HL-60 (cell line): Measurements from ENCODE around the gene CNBD2.

Source experiments
- DNase-seq, 2 experiments: peaks; one replicate each; pipeline ENCODE4 v3.0.0-alpha.2; 2010 to 2020; ENCODE audit warnings: low read depth in 1 of 2, low spot score in 1 of 2
- H3K27ac ChIP-seq: fragments of 250-450 bp; sonication (Bioruptor Pico); replicated peaks from 2 replicates; pipeline ENCODE4 v1.5.1; 2020; ENCODE audit warnings: mild to moderate bottlenecking, moderate library complexity
- H3K27me3 ChIP-seq: fragments of 250-450 bp; sonication (Bioruptor Pico); 2 replicates; pipeline ENCODE4 v1.5.1; 2021; ENCODE audit warnings: mild to moderate bottlenecking, moderate library complexity; ENCODE audit not compliant: insufficient read depth, poor library complexity, severe bottlenecking
- H3K4me3 ChIP-seq: replicated peaks from 2 replicates; pipeline ENCODE4 v1.5.1; 2011; ENCODE audit warnings: mild to moderate bottlenecking, control low read depth, low read length; ENCODE audit not compliant: insufficient read depth
- CTCF ChIP-seq: IDR thresholded peaks from one replicate; pipeline ENCODE4 v1.5.1; 2011; ENCODE audit warnings: low read length, control low read depth, inconsistent platforms; ENCODE audit not compliant: insufficient read depth
- GABPA ChIP-seq: IDR thresholded peaks from 2 replicates; pipeline ENCODE4 v1.6.1; 2012; ENCODE audit warnings: low read depth
- POLR2AphosphoS5 ChIP-seq: IDR thresholded peaks from 2 replicates; pipeline ENCODE4 v1.6.1; 2012; ENCODE audit warnings: low read depth
- SPI1 ChIP-seq: IDR thresholded peaks from 2 replicates; pipeline ENCODE4 v1.6.1; 2012; ENCODE audit warnings: low read depth, mild to moderate bottlenecking, borderline replicate concordance
- TF ChIP-seq, protein P1 (sequence below): IDR thresholded peaks from 2 replicates; pipeline ENCODE4 v1.6.1; 2012; ENCODE audit warnings: low read depth; ENCODE audit not compliant: insufficient replicate concordance

CNBD2 gene

DNA sequence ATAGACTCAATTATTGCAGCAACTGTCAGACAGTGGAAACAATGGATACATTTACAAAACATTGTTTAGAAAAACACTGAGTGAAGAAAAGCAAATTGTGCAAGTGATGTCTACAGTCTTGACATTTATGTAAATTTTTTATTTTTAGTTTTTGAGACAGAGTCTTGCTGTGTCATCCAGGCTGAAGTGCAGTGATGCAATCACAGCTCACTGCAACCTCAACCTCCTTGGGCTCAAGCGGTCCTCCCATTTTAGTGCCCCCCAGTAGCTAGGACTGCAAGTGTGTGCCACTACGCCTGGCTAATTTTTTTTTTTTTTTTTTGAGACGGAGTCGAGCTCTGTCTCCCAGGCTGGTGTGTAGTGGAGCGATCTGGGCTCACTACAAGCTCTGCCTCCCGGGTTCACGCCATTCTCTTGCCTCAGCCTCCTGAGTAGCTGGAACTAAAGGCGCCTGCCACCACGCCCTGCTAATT is 9.7 kb downstream of the CNBD2 start:
- H3K27me3 ChIP-seq = no peaks in the 10 kb centered on the region
- peak; percentile 36 to 52 for DNase-seq
- no peak for TF ChIP-seq CTCF
- TF ChIP-seq POLR2AphosphoS5 = no peak
- TF ChIP-seq GABPA = no peak
- no peak for TF ChIP-seq SPI1
- TF ChIP-seq, protein P1, sequence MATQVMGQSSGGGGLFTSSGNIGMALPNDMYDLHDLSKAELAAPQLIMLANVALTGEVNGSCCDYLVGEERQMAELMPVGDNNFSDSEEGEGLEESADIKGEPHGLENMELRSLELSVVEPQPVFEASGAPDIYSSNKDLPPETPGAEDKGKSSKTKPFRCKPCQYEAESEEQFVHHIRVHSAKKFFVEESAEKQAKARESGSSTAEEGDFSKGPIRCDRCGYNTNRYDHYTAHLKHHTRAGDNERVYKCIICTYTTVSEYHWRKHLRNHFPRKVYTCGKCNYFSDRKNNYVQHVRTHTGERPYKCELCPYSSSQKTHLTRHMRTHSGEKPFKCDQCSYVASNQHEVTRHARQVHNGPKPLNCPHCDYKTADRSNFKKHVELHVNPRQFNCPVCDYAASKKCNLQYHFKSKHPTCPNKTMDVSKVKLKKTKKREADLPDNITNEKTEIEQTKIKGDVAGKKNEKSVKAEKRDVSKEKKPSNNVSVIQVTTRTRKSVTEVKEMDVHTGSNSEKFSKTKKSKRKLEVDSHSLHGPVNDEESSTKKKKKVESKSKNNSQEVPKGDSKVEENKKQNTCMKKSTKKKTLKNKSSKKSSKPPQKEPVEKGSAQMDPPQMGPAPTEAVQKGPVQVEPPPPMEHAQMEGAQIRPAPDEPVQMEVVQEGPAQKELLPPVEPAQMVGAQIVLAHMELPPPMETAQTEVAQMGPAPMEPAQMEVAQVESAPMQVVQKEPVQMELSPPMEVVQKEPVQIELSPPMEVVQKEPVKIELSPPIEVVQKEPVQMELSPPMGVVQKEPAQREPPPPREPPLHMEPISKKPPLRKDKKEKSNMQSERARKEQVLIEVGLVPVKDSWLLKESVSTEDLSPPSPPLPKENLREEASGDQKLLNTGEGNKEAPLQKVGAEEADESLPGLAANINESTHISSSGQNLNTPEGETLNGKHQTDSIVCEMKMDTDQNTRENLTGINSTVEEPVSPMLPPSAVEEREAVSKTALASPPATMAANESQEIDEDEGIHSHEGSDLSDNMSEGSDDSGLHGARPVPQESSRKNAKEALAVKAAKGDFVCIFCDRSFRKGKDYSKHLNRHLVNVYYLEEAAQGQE = no peak
- no peak overlapping the region for H3K4me3 ChIP-seq
- peak overlapping the region; percentile 30; the same call in 1 of the 2 replicates for H3K27ac ChIP-seq

DNA sequence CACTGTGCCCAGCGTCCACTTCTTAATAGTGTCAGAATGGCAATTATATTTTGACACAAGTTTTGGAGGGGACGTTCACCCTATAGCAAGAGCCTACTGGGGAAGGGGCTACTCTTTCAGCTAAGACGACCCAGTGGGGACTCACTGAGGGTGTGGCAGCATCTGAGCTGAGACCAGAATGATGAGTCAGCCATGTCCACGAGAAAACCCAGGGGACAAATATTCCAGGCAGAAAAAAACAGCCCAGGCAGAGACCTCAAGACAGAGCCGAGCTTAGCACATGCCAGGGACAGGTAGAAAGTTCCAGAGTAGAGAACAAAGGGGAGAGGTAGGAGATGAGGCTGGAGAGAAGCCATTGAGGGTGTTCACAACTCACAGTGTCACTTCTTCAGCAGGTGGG is 11.2 kb downstream of the CNBD2 start:
- no peaks in the 10 kb centered on the region for H3K27me3 ChIP-seq
- no peak overlapping the region for H3K27ac ChIP-seq
- TF ChIP-seq POLR2AphosphoS5 = no peak
- TF ChIP-seq, protein P1 = no peak
- no peak for TF ChIP-seq CTCF
- TF ChIP-seq SPI1 = no peak
- TF ChIP-seq GABPA = no peak
- DNase-seq = no peak
- H3K4me3 ChIP-seq = no peak overlapping the region

DNA sequence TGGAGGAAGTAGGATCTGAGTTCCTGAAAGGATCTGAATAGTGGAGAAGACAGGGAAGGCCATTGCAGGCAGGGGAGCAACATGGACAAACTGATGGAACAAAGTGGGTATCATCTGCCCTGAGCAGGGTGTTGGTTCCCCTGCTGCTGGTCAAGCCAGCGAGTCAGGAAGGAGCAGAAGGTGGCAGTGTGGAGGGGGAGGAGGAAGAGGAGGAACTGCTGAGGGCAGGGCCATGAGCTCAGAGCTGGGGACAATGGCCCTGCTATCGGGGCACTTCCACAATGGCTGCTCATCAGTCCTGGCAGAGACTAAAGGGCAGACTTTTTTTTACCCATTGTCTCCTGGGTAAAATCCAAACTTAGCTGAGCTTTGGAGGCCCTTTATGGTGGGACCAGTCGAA is 13.6 kb downstream of the CNBD2 start:
- H3K4me3 ChIP-seq = no peak overlapping the region
- H3K27ac ChIP-seq = no peak overlapping the region
- DNase-seq = no peak
- TF ChIP-seq, protein P1 = no peak
- no peak for TF ChIP-seq POLR2AphosphoS5
- TF ChIP-seq SPI1 = no peak
- no peak for TF ChIP-seq GABPA
- no peak for TF ChIP-seq CTCF
- H3K27me3 ChIP-seq = no peaks in the 10 kb centered on the region
